Limb (tissue), 2 donors: ENCODE results near the gene FNDC4.
"Not testable (repeated sequence)": the region's sequence is repeated elsewhere in the genome, so short reads cannot be mapped to it uniquely, and the experiment has no call there.

Experiments used
- DNase-seq, 2 donors: peaks; one replicate each; pipeline ENCODE4 v3.0.0-alpha.2; 2016; ENCODE audit errors: extremely low spot score in 2 of 2

The FNDC4 gene, protein sequence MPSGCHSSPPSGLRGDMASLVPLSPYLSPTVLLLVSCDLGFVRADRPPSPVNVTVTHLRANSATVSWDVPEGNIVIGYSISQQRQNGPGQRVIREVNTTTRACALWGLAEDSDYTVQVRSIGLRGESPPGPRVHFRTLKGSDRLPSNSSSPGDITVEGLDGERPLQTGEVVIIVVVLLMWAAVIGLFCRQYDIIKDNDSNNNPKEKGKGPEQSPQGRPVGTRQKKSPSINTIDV

GRCh38 chr2:27494944-27495554 lies at the start of gene FNDC4:
TSS of gene FNDC4 (minus strand) at chr2:27495200. CDS start at chr2:27494679, 521 bp downstream.
- peak; percentile 9 to 80 for DNase-seq

- DNase-seq: no peak
These were observed 49.3 kb upstream of the FNDC4 start for GRCh38 chr2:27544143-27544821.

- DNase-seq: not testable (repeated sequence)
These were observed 44.6 kb upstream of the FNDC4 start for GRCh38 chr2:27539649-27540048.

GRCh38 chr2:27538839-27539450 lies 43.9 kb upstream of the FNDC4 start:
- not testable (repeated sequence) for DNase-seq

GRCh38 chr2:27537287-27537686 lies 42.3 kb upstream of the FNDC4 start:
- DNase-seq: no peak

- no peak for DNase-seq
These were observed 37.0 kb upstream of the FNDC4 start for GRCh38 chr2:27531983-27532382.

DNA sequence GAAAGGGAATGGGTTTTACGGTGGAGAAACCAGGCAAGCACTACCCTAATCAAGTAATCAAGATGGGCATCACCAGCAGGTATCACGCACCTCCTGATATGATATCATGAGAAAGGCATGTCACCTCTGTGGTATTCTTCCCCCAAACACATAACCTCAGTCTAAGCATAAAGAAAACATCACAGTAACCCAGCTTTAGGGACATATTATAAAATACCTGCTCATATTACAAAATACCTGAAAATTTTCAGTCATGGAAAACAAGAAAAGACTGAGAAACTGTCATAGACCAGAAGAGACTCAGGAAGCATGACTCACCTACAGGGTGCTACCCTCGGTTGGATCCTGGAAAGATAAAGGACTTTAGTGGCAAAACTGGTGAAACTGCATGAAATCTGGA lies 32.2 kb upstream of the FNDC4 start:
- DNase-seq: no peak

DNA sequence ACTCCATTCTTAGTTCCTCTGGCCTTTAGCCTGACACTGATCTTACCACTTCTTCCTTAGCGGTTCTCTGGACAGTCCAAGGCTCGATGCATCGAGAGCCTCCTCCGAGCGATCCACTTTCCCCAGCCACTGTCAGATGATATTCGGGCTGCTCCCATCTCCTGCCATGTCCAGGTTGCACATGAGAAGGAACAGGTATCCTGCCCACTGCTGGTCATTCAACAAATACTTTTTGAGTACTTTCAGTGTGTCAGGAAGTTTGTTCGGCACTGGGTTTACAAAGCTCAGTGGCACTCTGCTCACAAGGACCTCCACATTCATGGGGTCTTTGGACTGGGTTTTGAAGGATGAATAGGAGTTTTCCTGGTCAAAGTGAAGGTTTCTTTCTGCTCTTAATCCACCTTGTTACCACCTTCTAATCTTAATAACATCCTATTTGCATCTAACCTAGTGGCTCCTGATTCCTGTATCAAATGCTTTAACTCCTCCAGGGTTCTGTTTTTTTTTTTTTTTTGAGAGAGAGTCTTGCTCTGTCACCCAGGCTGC lies 27.5 kb upstream of the FNDC4 start:
- no peak for DNase-seq

GRCh38 chr2:27520316-27520715 lies 25.3 kb upstream of the FNDC4 start:
- DNase-seq: no peak

DNA sequence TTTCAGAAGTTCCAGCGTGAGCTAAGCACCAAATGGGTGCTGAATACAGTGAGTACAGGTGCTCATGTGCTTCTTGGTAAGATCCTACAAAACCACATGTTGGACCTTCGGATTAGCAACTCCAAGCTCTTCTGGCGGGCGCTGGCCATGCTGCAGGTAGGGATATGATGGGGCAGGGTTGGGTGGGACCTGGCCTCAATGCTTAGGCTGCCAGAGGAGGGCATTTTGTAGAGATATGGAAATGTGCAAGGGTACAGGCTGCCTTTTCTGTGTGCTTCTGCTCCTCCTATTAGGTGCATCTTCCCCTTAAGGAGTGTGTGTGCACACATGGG lies 23.7 kb upstream of the FNDC4 start:
- no peak for DNase-seq

GRCh38 chr2:27518113-27518781 lies 23.2 kb upstream of the FNDC4 start:
- no peak for DNase-seq

GRCh38 chr2:27509326-27509725 lies 14.3 kb upstream of the FNDC4 start:
- no peak for DNase-seq

DNA sequence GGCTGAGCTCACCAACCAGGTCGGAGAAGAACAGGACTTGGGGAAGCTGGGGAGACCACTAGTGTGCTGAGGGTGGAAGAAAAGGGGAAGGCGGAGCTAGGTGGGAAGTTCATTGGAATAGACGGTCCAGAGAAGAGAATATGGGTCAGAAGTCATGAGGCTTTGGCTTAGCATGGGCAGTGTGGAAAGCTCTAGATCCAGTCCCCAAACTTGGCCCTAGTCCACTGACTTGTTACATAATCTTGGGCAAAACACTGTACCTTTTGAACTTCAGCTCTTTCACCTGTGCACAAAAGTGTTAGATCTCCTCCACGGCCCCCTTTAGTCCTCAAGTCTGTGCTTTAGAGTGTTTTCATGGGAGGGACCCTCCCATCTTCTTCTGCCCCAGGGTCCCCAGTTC lies 12.3 kb upstream of the FNDC4 start:
- no peak for DNase-seq

DNA sequence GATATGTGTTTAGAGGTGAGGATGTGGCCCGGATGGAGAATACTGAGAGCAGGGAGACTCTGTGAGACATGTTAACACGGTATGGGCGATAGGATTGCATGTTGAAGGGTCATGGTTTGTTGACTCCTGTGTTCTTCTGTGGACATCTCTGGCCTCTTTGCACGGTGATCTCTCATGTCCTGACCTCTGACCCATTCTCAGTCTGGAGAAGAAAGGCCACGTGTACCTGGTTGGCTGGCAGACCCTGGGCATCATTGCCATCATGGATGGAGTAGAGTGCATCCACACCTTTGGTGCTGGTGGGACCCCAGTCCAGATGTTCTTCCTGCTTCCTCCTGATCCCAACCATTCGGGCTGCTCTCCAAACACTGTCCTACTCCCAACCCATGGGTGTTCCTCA lies 11.6 kb upstream of the FNDC4 start:
- DNase-seq: no peak

GRCh38 chr2:27502142-27502541 lies 7.1 kb upstream of the FNDC4 start:
- no peak for DNase-seq

DNA sequence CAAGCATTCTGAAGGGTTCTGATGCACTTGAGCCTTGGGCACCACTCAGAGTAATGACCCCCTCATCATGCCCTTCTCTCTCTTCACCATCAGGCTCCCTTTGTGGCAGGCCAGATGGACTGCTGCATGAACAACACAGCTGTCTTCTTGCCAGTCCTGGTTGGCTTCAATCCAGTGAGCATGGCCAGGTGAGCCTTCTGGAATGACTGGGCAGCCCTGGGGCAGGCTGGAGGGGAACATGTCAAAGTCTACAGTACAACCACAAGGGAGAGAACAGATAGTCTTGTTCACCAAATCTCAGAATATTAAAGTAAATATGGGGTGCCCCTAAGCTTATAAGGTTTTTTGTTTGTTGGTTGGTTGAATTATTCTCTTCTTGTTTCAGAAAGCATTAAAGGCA lies 6.0 kb upstream of the FNDC4 start:
- no peak for DNase-seq

- DNase-seq: no peak
These were observed 4.0 kb upstream of the FNDC4 start for GRCh38 chr2:27498975-27499374.

DNA sequence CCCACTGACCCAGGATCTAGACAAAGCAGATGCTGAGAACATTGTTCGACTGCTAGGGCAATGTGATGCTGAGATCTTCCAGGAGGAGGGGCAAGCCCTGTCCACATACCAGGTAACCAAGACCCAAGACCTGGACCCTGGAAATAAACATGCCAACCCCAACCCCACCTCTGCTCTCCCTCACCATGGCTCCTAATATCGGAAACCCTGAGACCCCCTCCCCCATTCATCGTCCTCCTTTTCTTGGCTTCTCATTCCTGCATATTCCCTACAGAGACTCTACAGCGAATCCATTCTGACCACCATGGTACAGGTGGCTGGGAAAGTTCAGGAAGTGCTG lies 2.3 kb upstream of the FNDC4 start:
- no peak for DNase-seq

- no peak for DNase-seq
These were observed 1.6 kb upstream of the FNDC4 start, which contains the start of gene GCKR for GRCh38 chr2:27496357-27497287. TSS of gene GCKR (plus strand) at chr2:27496839. CDS start at chr2:27496905, 66 bp downstream.

- no peak for DNase-seq
These were observed 898 bp upstream of the FNDC4 start for GRCh38 chr2:27495840-27496356.
